ENCODE measurements around the gene HOXB3.

DNA sequence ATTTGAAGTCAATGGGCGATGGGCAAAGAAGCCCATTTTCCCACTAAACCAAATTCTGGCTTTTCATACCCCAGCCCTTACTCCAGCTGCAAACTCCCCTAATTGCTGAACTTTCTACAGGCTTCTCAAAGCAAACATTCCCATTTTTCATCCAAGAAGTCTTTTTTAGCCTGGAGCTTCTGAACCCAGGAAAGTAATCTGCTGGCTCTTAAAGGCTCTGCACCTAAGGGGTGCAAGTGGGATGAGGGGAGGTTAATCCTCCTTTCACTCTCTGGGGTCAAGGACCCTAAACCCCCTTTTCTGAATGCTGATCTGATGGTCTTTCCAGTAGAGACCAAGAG lies 18.4 kb upstream of the HOXB3 start:
- TF ChIP-seq, protein P1, sequence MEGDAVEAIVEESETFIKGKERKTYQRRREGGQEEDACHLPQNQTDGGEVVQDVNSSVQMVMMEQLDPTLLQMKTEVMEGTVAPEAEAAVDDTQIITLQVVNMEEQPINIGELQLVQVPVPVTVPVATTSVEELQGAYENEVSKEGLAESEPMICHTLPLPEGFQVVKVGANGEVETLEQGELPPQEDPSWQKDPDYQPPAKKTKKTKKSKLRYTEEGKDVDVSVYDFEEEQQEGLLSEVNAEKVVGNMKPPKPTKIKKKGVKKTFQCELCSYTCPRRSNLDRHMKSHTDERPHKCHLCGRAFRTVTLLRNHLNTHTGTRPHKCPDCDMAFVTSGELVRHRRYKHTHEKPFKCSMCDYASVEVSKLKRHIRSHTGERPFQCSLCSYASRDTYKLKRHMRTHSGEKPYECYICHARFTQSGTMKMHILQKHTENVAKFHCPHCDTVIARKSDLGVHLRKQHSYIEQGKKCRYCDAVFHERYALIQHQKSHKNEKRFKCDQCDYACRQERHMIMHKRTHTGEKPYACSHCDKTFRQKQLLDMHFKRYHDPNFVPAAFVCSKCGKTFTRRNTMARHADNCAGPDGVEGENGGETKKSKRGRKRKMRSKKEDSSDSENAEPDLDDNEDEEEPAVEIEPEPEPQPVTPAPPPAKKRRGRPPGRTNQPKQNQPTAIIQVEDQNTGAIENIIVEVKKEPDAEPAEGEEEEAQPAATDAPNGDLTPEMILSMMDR (conservative IDR thresholded peaks at IDR 0.05 in 1 of 2, IDR thresholded peaks at IDR 0.05 in 1 of 2; ENCODE audit: low read depth in 1 of 2, low read length in 2 of 2): no peak
- TF ChIP-seq EZH2 (IDR thresholded peaks at IDR 0.05; ENCODE audit: low read length, missing control alignments): no peak

Data from fibroblast of lung (primary cell).